ENCODE results near the gene CORO1C. TPM values are rescaled to one million over a fixed set of nuclear protein-coding genes. Genes with fewer than 3 reads are reported as not detected.

Gene CORO1C
- total and polyA plus RNA-seq, 2 donors (not counting 3 experiments of a cell fraction or from before 2014, with no cell fraction given) = 150 to 240 TPM

GRCh38 chr12:108731866-108732461 is 646 bp upstream of the CORO1C start:
- H3K9me3 ChIP-seq (replicated peaks; ENCODE audit: control insufficient read depth, insufficient read depth, low read length) = no peaks in the 10 kb centered on the region
- dilution Hi-C loops (cut with MboI; ENCODE audit: extremely low pct_ligation_motif_present, low sequenced_read_pairs) = no loop called here

DNA sequence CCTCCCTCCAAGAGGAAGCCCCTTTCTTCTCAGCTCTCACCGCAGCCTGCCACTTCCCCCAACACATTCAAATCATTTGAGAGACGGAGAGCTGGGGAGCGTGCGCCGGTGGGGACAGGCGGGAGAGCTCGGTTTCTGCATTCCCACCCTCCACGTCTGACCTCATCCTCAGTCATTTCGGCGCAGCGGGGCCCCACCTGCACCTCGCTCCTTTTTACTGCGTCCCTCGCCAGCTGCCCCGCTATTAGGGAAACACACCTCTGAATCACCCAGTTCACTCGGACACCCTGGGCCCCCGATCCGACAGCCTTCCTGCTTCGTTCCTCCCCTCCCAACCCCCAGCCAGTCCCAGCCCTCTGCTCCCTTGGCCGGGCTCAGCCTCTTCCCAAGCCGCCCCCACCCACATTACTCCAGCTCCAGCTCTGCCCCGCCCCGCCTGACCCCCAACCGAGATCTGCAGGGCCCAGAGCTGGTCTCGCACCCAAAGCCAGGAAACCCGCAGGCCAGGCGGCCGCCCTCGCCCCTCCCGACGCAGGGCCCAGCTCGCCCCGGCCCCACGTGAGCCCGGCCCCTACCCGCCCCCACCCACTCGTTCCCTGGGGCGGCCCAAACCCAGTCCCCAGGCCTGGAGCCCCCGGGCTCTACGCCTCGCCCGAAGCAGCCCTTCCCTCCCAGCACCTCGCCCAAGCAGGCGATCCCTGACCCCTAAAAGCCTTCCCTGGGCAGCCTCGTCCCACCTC is 783 bp downstream of the CORO1C start:
- Histone ChIP-seq H3K4me1 (ENCODE audit: control insufficient read depth, extremely low read depth, insufficient read depth, low read length) (peaks cover 30% of the 10 kb centered on the region), H3K9me1 (replicated peaks; ENCODE audit: control insufficient read depth, extremely low read depth, insufficient read depth, low read length) (no peaks in the 10 kb centered on the region), H3K36me3 (ENCODE audit: control insufficient read depth in 2 of 2, extremely low read depth in 1 of 2, insufficient read depth in 2 of 2, low read length in 2 of 2) (no peaks in the 10 kb centered on the region), H3K79me2 (ENCODE audit: control insufficient read depth, insufficient read depth, low read length) (peaks cover 56% of the 10 kb centered on the region), H2AFZ (ENCODE audit: low read depth, low read length) (no peak overlapping the region), H3K4me2 (ENCODE audit: insufficient read depth, low read length) (peak overlapping the region; percentile 99), H3K27ac (ENCODE audit: insufficient read depth, low read depth, low read length) (peak overlapping the region; percentile 92), H3K9me3 (replicated peaks; ENCODE audit: control insufficient read depth, insufficient read depth, low read length) (no peaks in the 10 kb centered on the region), H3K4me3 (replicated peaks in 1 of 3; ENCODE audit: insufficient read depth in 1 of 3, low read depth in 1 of 3, low read length in 3 of 3) (peak overlapping the region; percentile 57 to 91 (median 76)), H3K27me3 (ENCODE audit: control insufficient read depth in 2 of 2, insufficient read depth in 2 of 2, low read length in 2 of 2) (no peaks in the 10 kb centered on the region), H4K20me1 (replicated peaks; ENCODE audit: control insufficient read depth, extremely low read depth, insufficient read depth, low read length) (peaks cover 5% of the 10 kb centered on the region), H3K9ac (replicated peaks; ENCODE audit: extremely low read depth, insufficient read depth, low read length) (peak overlapping the region; percentile 93)
- no TSS peak for BruUV-seq (replicated peaks)
- intact Hi-C loops (cut with micrococcal nuclease) = loop anchor here (1.0 to 5.0 kb wide), 8 partner anchors 7 to 367 kb away; partner anchors contain the start of genes ISCU and UNG
- ChIA-PET CTCF (interaction anchor here (0.6 to 1.4 kb wide), 6 partner anchors 28 to 73 kb away, joined by 3 to 17 read pairs (median 5); no protein-coding TSS in a partner anchor), POLR2A (interaction anchor here (0.8 to 1.2 kb wide), 7 partner anchors 15 to 69 kb away, joined by 3 to 8 read pairs (median 4); no protein-coding TSS in a partner anchor)
- FAIRE-seq = peak; percentile 77
- peak; percentile 79 for DNase-seq (ENCODE audit: low read depth, low spot score)
- dilution Hi-C loops (cut with MboI; ENCODE audit: extremely low pct_ligation_motif_present, low sequenced_read_pairs) = no loop called here
- no peak for TF ChIP-seq JUN (IDR thresholded peaks at IDR 0.05; ENCODE audit: borderline replicate concordance, insufficient read depth, insufficient read length, low read depth)
- no peak for TF ChIP-seq POLR2AphosphoS5 (IDR thresholded peaks at IDR 0.05; ENCODE audit: insufficient read depth, low read depth, low read length)
- TF ChIP-seq, protein P1, sequence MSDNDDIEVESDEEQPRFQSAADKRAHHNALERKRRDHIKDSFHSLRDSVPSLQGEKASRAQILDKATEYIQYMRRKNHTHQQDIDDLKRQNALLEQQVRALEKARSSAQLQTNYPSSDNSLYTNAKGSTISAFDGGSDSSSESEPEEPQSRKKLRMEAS (IDR thresholded peaks at IDR 0.05; ENCODE audit: insufficient read depth, insufficient read length) = no peak
- no peak for TF ChIP-seq GATA2 (IDR thresholded peaks at IDR 0.05; ENCODE audit: insufficient read depth, insufficient read length, low read depth, low read length)
- TF ChIP-seq FOS (IDR thresholded peaks at IDR 0.05; ENCODE audit: borderline replicate concordance, insufficient read depth, low read length) = no peak
- no peak for TF ChIP-seq EZH2 (IDR thresholded peaks at IDR 0.05; ENCODE audit: borderline replicate concordance, low read depth, low read length, severe bottlenecking)
- TF ChIP-seq MYC (IDR thresholded peaks at IDR 0.05; ENCODE audit: low read depth, low read length) = no peak
- TF ChIP-seq, protein P2, sequence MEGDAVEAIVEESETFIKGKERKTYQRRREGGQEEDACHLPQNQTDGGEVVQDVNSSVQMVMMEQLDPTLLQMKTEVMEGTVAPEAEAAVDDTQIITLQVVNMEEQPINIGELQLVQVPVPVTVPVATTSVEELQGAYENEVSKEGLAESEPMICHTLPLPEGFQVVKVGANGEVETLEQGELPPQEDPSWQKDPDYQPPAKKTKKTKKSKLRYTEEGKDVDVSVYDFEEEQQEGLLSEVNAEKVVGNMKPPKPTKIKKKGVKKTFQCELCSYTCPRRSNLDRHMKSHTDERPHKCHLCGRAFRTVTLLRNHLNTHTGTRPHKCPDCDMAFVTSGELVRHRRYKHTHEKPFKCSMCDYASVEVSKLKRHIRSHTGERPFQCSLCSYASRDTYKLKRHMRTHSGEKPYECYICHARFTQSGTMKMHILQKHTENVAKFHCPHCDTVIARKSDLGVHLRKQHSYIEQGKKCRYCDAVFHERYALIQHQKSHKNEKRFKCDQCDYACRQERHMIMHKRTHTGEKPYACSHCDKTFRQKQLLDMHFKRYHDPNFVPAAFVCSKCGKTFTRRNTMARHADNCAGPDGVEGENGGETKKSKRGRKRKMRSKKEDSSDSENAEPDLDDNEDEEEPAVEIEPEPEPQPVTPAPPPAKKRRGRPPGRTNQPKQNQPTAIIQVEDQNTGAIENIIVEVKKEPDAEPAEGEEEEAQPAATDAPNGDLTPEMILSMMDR (IDR thresholded peaks at IDR 0.05; ENCODE audit: extremely low read depth in 1 of 2, insufficient read depth in 1 of 2, low read depth in 1 of 2, low read length in 2 of 2) = no peak
- TF ChIP-seq POLR2A (IDR thresholded peaks at IDR 0.05; ENCODE audit: low read depth, low read length) = no peak

More at GRCh38 chr12:108731866-108732461, 646 bp upstream of the CORO1C start:
- Histone ChIP-seq H4K20me1 (replicated peaks; ENCODE audit: control insufficient read depth, extremely low read depth, insufficient read depth, low read length) (peaks cover 5% of the 10 kb centered on the region), H3K27ac (ENCODE audit: insufficient read depth, low read depth, low read length) (peak overlapping the region; percentile 87), H3K9ac (replicated peaks; ENCODE audit: extremely low read depth, insufficient read depth, low read length) (peak overlapping the region; percentile 87), H2AFZ (ENCODE audit: low read depth, low read length) (peak overlapping the region; percentile 89), H3K36me3 (ENCODE audit: control insufficient read depth in 2 of 2, extremely low read depth in 1 of 2, insufficient read depth in 2 of 2, low read length in 2 of 2) (no peaks in the 10 kb centered on the region), H3K4me2 (ENCODE audit: insufficient read depth, low read length) (peak overlapping the region; percentile 91), H3K9me1 (replicated peaks; ENCODE audit: control insufficient read depth, extremely low read depth, insufficient read depth, low read length) (no peaks in the 10 kb centered on the region), H3K4me1 (ENCODE audit: control insufficient read depth, extremely low read depth, insufficient read depth, low read length) (peaks cover 29% of the 10 kb centered on the region), H3K4me3 (replicated peaks in 1 of 3; ENCODE audit: insufficient read depth in 1 of 3, low read depth in 1 of 3, low read length in 3 of 3) (peak overlapping the region; percentile 57 to 69 (median 68)), H3K27me3 (ENCODE audit: control insufficient read depth in 2 of 2, insufficient read depth in 2 of 2, low read length in 2 of 2) (no peaks in the 10 kb centered on the region), H3K79me2 (ENCODE audit: control insufficient read depth, insufficient read depth, low read length) (peaks cover 42% of the 10 kb centered on the region)
- ChIA-PET POLR2A (no interaction called here), CTCF (interaction anchor here (0.9 to 1.4 kb wide), 3 partner anchors 53 to 67 kb away, joined by 3 to 6 read pairs (median 4); no protein-coding TSS in a partner anchor)
- FAIRE-seq (peak; percentile 91), DNase-seq (ENCODE audit: low read depth, low spot score) (peak; percentile 99)
- no TSS peak for BruUV-seq (replicated peaks)
- intact Hi-C loops (cut with micrococcal nuclease) = loop anchor here (1.0 to 5.0 kb wide), 10 partner anchors 9 to 365 kb away; partner anchors contain the start of genes ISCU and UNG
- TF ChIP-seq POLR2A (IDR thresholded peaks at IDR 0.05; ENCODE audit: low read depth, low read length) (peak; percentile 62), JUN (IDR thresholded peaks at IDR 0.05; ENCODE audit: borderline replicate concordance, insufficient read depth, insufficient read length, low read depth) (no peak)

Data from endothelial cell of umbilical vein (primary cell).